Measurements from ENCODE around the gene SLC6A12.
"Not testable (repeated sequence)": the region's sequence is repeated elsewhere in the genome, so short reads cannot be mapped to it uniquely, and the experiment has no call there.

Gene SLC6A12

GRCh38 chr12:195156-195555, 18.8 kb downstream of the SLC6A12 start:
- DNase-seq, result no peak

- no peak for DNase-seq
These were observed 19.7 kb downstream of the SLC6A12 start for GRCh38 chr12:194276-194675.

GRCh38 chr12:193261-193660, 20.7 kb downstream of the SLC6A12 start:
- no peak for DNase-seq

- DNase-seq, result no peak
These were observed 22.4 kb downstream of the SLC6A12 start for GRCh38 chr12:191541-191940.

- DNase-seq, result no peak
These were observed 23.1 kb downstream of the SLC6A12 start for GRCh38 chr12:190881-191280.

GRCh38 chr12:189622-189962, 24.4 kb downstream of the SLC6A12 start:
- DNase-seq, result no peak

- DNase-seq, result no peak
These were observed 24.9 kb downstream of the SLC6A12 start for GRCh38 chr12:188910-189621.

- not testable (repeated sequence) for DNase-seq
These were observed 25.7 kb downstream of the SLC6A12 start for GRCh38 chr12:187986-188909.

GRCh38 chr12:186006-186625, 27.8 kb downstream of the SLC6A12 start:
- DNase-seq, result no peak

GRCh38 chr12:185576-185955, 28.4 kb downstream of the SLC6A12 start:
- DNase-seq, result no peak

GRCh38 chr12:184811-185575, 29.0 kb downstream of the SLC6A12 start:
- no peak for DNase-seq

- no peak for DNase-seq
These were observed 31.5 kb downstream of the SLC6A12 start for GRCh38 chr12:182381-182892.

- DNase-seq, result no peak
These were observed 32.0 kb downstream of the SLC6A12 start for GRCh38 chr12:181921-182320.

GRCh38 chr12:180445-180844, 33.5 kb downstream of the SLC6A12 start:
- DNase-seq, result no peak

GRCh38 chr12:179885-180284, 34.1 kb downstream of the SLC6A12 start:
- DNase-seq, result no peak

- DNase-seq, result peak; percentile 84
These were observed 34.6 kb downstream of the SLC6A12 start for GRCh38 chr12:179131-179884.

- peak; percentile 48 for DNase-seq
These were observed 35.2 kb downstream of the SLC6A12 start for GRCh38 chr12:178829-179109.

GRCh38 chr12:177980-178828, 35.8 kb downstream of the SLC6A12 start:
- no peak for DNase-seq

- DNase-seq, result no peak
These were observed 36.5 kb downstream of the SLC6A12 start for GRCh38 chr12:177336-177979.

- DNase-seq, result no peak
These were observed 37.4 kb downstream of the SLC6A12 start for GRCh38 chr12:176321-177181.

Data from COR-L47 (cell line).